GM19238 (cell line): Measurements from ENCODE around the gene CTAGE1.

ENCODE experiments used
- DNase-seq: peaks from one replicate; pipeline ENCODE4 v3.0.0; 2011; ENCODE audit warnings: low spot score; ENCODE audit not compliant: insufficient read length

The CTAGE1 gene

DNA sequence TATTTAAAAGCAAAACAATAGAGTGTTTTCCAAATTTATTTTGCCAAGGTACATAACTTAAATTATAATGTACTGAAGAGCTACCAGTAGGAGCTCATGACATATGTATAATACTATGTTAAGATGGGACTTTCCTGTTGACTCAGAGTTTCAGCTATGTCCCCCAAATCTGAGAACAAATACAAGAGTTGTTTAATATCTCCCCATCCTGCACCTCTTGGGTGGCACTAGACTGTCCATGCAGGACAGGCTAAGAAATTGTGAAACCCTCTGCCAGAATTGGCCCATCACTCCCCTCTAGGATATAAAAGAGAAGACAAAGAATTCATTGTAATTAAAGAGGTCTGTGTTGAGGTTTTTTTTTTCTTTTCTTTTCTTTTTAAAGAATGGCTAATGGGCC lies 21.7 kb upstream of the CTAGE1 start:
- DNase-seq = no peak

DNA sequence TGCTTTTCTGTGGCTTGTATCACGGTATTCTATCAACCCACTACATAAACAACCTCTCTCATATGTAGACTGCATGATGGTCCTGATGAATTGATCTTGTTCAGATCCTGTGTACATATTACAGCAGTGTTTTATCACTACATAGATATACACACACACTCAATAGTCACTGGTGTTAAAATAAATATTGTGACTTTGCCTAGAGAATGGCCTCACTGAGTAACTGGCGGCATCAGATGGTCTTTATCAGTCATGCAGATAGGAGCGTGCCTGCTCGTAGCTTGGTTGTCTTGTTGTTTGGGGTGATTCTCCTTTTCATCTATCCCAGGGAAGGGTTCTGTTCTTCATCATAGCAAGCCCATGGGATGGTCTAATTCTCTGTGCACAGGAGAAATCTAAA lies 18.4 kb upstream of the CTAGE1 start:
- DNase-seq = no peak

DNA sequence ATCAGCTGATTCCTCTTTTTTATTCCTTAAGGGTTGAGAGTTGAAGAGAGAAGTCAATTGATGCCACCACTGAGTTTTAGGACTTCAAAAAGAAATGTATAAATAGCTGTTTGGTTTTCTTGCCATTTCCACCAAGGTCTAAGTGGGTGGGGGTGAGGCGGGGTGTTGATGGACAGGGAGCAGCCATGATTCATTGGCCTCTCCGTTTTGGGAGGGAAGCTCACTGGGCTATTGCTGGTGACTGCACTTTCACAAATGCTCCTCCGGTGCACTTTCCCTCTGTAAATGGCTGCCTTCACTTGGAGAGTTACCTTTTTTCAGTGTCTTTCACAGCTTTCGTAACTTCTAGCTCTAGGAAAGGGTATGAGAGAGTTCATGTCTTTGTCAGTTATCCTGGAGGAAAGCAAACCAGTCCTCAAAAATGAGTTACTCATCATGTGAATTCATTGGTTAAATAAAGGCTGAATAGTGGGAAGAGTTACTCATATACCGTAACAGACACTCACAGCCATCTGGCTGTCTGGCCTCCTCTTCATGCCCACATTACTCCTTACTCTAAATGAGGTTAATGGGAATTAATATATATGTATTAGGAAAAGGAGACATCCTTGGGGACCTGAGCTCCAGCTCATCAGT lies 17.4 kb upstream of the CTAGE1 start:
- DNase-seq = no peak

GRCh38 chr18:22433956-22434355 lies 16.2 kb upstream of the CTAGE1 start:
- no peak for DNase-seq

- DNase-seq = no peak
Observed at GRCh38 chr18:22432657-22433137, 15.0 kb upstream of the CTAGE1 start.

GRCh38 chr18:22429564-22429963 lies 11.8 kb upstream of the CTAGE1 start:
- no peak for DNase-seq

GRCh38 chr18:22428672-22429071 lies 11.0 kb upstream of the CTAGE1 start:
- DNase-seq = no peak

GRCh38 chr18:22427822-22428549 lies 10.3 kb upstream of the CTAGE1 start:
- no peak for DNase-seq

DNA sequence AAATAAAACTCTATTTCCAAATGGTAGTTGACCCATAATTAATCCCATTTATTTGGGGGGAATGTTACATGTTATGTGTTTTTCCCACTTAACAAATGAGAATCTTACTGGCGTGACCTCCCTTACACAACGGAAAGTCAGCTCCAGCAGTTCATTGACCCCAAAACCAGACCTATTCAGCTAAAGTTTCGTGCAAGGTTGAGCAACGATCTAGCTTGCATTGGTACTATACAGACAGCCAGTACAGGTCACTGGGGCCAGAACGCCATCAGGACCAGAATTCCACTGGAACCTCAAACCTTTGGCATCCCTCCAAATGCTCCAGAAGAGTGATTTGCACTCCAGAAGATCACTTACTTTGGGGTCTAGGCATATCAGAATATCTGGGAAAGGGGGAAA lies 6.8 kb upstream of the CTAGE1 start:
- DNase-seq = no peak

DNA sequence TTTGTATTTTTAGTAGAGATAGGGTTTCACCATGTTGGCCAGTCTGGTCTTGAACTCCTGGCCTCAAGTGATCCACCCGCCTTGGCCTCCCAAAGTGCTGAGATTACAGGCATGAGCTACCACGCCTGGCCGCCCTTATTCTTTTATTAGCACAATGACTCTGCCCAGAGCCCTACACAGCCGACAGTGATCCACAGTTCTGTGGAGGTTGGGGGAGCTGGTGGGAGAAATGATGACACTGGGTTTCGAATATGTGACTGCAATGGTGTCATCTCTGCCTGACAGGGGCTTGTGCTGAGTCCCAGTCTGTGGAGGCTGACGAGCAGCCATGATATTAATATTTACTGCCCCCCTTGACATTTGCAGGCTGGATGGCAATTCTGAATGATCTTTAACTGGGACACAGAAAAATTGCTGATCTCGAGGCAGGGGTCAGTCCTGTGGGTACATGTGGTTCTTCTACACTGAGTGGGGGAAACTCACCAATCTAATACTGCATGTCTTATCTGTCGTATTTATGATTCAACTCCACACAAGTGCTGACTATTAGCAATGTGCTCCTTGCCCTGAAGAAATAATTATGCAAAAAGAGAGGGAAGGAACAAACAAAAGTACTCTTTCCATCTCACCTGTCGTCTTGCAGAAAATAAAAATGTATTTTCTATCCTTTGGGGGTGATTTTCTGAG lies 6.3 kb upstream of the CTAGE1 start:
- DNase-seq = no peak

GRCh38 chr18:22422909-22423548 lies 5.3 kb upstream of the CTAGE1 start:
- DNase-seq = no peak

DNA sequence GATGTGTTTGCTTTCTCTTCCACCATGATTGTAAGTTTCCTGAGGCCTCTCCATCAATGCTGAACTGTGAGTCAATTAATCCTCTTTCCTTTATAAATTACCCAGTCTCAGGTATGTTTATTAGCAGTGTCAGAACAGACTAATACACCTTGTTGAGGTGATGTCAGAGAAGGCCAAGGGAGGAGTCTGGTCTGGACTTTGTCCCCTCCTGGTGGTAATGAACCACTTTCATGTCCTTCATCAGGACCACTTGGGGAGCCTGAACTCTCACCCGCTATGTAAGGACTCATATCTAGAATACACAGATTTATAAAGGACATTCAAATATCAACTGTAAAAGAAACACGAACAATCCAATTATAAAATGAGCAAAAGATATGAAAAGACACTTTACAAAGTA lies 2.9 kb upstream of the CTAGE1 start:
- DNase-seq = no peak

DNA sequence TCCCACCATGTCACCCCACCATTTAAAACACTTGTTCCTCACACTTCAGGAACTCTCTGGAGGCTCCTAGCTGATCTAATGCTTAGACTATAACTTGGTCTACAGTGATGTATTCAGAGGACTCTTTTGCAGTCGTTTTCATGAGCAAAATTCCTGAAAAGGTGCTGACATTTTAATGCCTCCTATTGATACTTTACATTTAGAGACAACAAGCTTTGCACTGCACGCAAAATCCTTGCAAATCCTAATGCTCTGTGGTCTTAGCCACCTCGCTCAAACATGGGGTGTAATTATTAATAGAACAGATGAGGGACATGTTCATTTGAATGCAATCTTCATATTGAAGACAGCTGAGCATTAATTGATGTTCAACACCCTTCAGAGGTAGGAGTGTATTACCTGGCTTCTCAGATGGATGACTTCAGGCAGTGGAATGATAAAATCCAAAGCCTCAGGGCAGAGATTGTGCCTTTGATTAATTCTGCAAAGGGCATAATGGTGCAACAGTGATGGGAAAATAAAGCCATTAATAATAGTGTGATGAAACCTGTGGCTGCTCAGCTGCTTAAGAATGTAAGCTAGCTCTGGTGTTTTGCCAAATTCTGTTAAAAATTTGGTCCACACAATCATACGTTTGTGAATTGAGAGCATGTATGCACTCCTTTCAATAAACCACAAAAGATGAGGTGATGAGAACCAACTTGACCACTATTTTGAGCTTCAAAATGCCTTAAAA lies 5.4 kb downstream of the CTAGE1 start:
- DNase-seq = no peak

- DNase-seq = no peak
Observed at GRCh38 chr18:22411446-22411845, 6.3 kb downstream of the CTAGE1 start.

- no peak for DNase-seq
Observed at GRCh38 chr18:22410126-22410525, 7.6 kb downstream of the CTAGE1 start.

DNA sequence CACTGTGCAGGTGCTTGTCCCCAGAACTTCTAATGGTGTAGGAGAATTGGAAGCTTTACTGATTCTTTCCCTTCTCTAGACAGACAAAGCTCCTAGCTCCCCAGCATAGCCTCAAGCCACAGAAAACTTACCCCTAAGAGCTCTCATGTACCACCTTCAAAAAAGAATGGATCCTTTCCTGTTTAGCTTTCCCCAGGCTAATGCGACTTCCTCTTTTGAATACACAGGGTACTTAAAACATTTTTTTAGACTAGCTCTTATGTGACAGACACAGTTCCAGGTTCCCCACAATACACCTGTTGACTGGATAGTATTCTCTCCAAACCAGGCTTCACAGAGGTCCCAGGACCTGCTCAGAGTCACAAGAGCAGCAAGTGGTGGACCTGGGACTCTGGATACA lies 8.3 kb downstream of the CTAGE1 start:
- no peak for DNase-seq

DNA sequence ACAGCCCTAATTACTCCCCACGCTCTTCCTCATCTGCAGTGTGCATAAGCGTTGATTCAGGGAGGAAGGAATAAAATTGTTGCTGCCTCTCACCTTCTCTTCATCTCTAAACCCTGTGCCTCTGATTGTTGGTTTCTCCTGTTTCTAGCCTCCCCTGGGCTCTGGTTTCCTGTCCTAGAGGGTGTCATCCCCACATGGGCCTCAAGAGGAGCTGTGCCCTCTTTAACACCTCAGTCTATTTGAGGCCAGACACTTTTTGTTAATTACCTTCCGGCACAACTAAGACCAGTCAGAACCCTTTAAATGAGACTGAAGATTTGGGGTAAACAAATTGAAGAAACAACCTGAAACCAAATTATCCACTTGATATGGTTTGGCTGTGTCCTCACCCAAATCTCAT lies 9.7 kb downstream of the CTAGE1 start:
- DNase-seq = no peak

GRCh38 chr18:22405142-22405541 lies 12.6 kb downstream of the CTAGE1 start:
- DNase-seq = no peak

DNA sequence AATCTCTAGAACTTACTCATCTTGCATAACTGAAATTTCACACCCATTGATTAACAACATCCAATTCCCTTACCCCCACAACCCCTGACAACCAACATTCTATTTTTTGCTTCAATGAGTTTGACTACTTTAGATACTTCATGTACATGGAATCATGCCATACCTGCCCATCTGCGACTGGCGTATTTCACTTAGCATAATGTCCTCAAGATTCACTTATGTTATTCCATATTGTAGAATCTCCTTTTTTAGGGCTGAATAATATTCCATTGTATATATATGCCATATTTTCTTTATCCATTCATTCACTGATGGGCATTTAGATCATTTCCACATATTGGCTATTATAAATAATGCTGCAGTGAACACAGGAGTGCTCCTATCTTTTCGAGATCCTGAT lies 13.8 kb downstream of the CTAGE1 start:
- DNase-seq = no peak

- DNase-seq = no peak
Observed at GRCh38 chr18:22399949-22400348, 17.8 kb downstream of the CTAGE1 start.

- DNase-seq = no peak
Observed at GRCh38 chr18:22398464-22398863, 19.3 kb downstream of the CTAGE1 start.
